ENCODE results near the gene PDE4DIP.
"Not testable (repeated sequence)": the region's sequence is repeated elsewhere in the genome, so short reads cannot be mapped to it uniquely, and the experiment has no call there.

The PDE4DIP gene

GRCh38 chr1:148844220-148844619 lies at the start of gene PDE4DIP:
Gene PDE4DIP (plus strand): TSS chr1:148844428. CDS start chr1:148844775, 347 bp downstream.
- not testable (repeated sequence) for H3K4me3 ChIP-seq (ENCODE audit: low read length); H3K27ac ChIP-seq (ENCODE audit: low read length); H3K27me3 ChIP-seq (ENCODE audit: control insufficient read depth, insufficient read depth, low read length); H3K9me3 ChIP-seq (ENCODE audit: control insufficient read depth, insufficient read depth, low read length); H3K36me3 ChIP-seq (ENCODE audit: control insufficient read depth, insufficient read depth, low read length); H3K4me1 ChIP-seq (ENCODE audit: control insufficient read depth, insufficient read depth, low read length); DNase-seq (ENCODE audit: low read depth, low spot score)
- WGBS (ENCODE audit: insufficient coverage, insufficient read length): no CpG with 5 or more reads among the region's 36 CpGs

GRCh38 chr1:148808268-148808928 lies 35.8 kb upstream of the PDE4DIP start:
- H3K27me3 ChIP-seq (ENCODE audit: control insufficient read depth, insufficient read depth, low read length); H3K4me1 ChIP-seq (ENCODE audit: control insufficient read depth, insufficient read depth, low read length); DNase-seq (ENCODE audit: low read depth, low spot score); H3K36me3 ChIP-seq (ENCODE audit: control insufficient read depth, insufficient read depth, low read length); H3K27ac ChIP-seq (ENCODE audit: low read length); H3K4me3 ChIP-seq (ENCODE audit: low read length); H3K9me3 ChIP-seq (ENCODE audit: control insufficient read depth, insufficient read depth, low read length): not testable (repeated sequence)
- no CpG with 5 or more reads among the region's 50 CpGs for WGBS (ENCODE audit: insufficient coverage, insufficient read length)

- not testable (repeated sequence) for DNase-seq (ENCODE audit: low read depth, low spot score); H3K27me3 ChIP-seq (ENCODE audit: control insufficient read depth, insufficient read depth, low read length); H3K4me3 ChIP-seq (ENCODE audit: low read length); H3K27ac ChIP-seq (ENCODE audit: low read length); H3K36me3 ChIP-seq (ENCODE audit: control insufficient read depth, insufficient read depth, low read length); H3K4me1 ChIP-seq (ENCODE audit: control insufficient read depth, insufficient read depth, low read length); H3K9me3 ChIP-seq (ENCODE audit: control insufficient read depth, insufficient read depth, low read length)
- no CpG with 5 or more reads among the region's 6 CpGs for WGBS (ENCODE audit: insufficient coverage, insufficient read length)
Measured at GRCh38 chr1:148808929-148809283, 35.3 kb upstream of the PDE4DIP start.

GRCh38 chr1:148822180-148822579 lies 22.0 kb upstream of the PDE4DIP start:
- H3K27ac ChIP-seq (ENCODE audit: low read length); DNase-seq (ENCODE audit: low read depth, low spot score); H3K4me1 ChIP-seq (ENCODE audit: control insufficient read depth, insufficient read depth, low read length); H3K4me3 ChIP-seq (ENCODE audit: low read length); H3K9me3 ChIP-seq (ENCODE audit: control insufficient read depth, insufficient read depth, low read length); H3K36me3 ChIP-seq (ENCODE audit: control insufficient read depth, insufficient read depth, low read length); H3K27me3 ChIP-seq (ENCODE audit: control insufficient read depth, insufficient read depth, low read length): not testable (repeated sequence)
- no CpG with 5 or more reads among the region's 7 CpGs for WGBS (ENCODE audit: insufficient coverage, insufficient read length)

- not testable (repeated sequence) for H3K27ac ChIP-seq (ENCODE audit: low read length); H3K4me1 ChIP-seq (ENCODE audit: control insufficient read depth, insufficient read depth, low read length); H3K4me3 ChIP-seq (ENCODE audit: low read length); DNase-seq (ENCODE audit: low read depth, low spot score); H3K36me3 ChIP-seq (ENCODE audit: control insufficient read depth, insufficient read depth, low read length); H3K27me3 ChIP-seq (ENCODE audit: control insufficient read depth, insufficient read depth, low read length); H3K9me3 ChIP-seq (ENCODE audit: control insufficient read depth, insufficient read depth, low read length)
- no CpG with 5 or more reads among the region's 2 CpGs for WGBS (ENCODE audit: insufficient coverage, insufficient read length)
Measured at GRCh38 chr1:148823822-148824221, 20.4 kb upstream of the PDE4DIP start.

- H3K9me3 ChIP-seq (ENCODE audit: control insufficient read depth, insufficient read depth, low read length); DNase-seq (ENCODE audit: low read depth, low spot score); H3K27ac ChIP-seq (ENCODE audit: low read length); H3K4me1 ChIP-seq (ENCODE audit: control insufficient read depth, insufficient read depth, low read length); H3K4me3 ChIP-seq (ENCODE audit: low read length); H3K36me3 ChIP-seq (ENCODE audit: control insufficient read depth, insufficient read depth, low read length); H3K27me3 ChIP-seq (ENCODE audit: control insufficient read depth, insufficient read depth, low read length): not testable (repeated sequence)
- no CpG with 5 or more reads among the region's 2 CpGs for WGBS (ENCODE audit: insufficient coverage, insufficient read length)
Measured at GRCh38 chr1:148825029-148825428, 19.2 kb upstream of the PDE4DIP start.

GRCh38 chr1:148828531-148828930 lies 15.7 kb upstream of the PDE4DIP start:
- not testable (repeated sequence) for H3K9me3 ChIP-seq (ENCODE audit: control insufficient read depth, insufficient read depth, low read length); H3K27ac ChIP-seq (ENCODE audit: low read length); H3K27me3 ChIP-seq (ENCODE audit: control insufficient read depth, insufficient read depth, low read length); H3K36me3 ChIP-seq (ENCODE audit: control insufficient read depth, insufficient read depth, low read length); H3K4me1 ChIP-seq (ENCODE audit: control insufficient read depth, insufficient read depth, low read length); H3K4me3 ChIP-seq (ENCODE audit: low read length); DNase-seq (ENCODE audit: low read depth, low spot score)
- no CpG with 5 or more reads among the region's 2 CpGs for WGBS (ENCODE audit: insufficient coverage, insufficient read length)

GRCh38 chr1:148828962-148829361 lies 15.3 kb upstream of the PDE4DIP start:
- not testable (repeated sequence) for H3K36me3 ChIP-seq (ENCODE audit: control insufficient read depth, insufficient read depth, low read length); H3K4me3 ChIP-seq (ENCODE audit: low read length); H3K9me3 ChIP-seq (ENCODE audit: control insufficient read depth, insufficient read depth, low read length); H3K27me3 ChIP-seq (ENCODE audit: control insufficient read depth, insufficient read depth, low read length); H3K27ac ChIP-seq (ENCODE audit: low read length); DNase-seq (ENCODE audit: low read depth, low spot score); H3K4me1 ChIP-seq (ENCODE audit: control insufficient read depth, insufficient read depth, low read length)

- DNase-seq (ENCODE audit: low read depth, low spot score); H3K36me3 ChIP-seq (ENCODE audit: control insufficient read depth, insufficient read depth, low read length); H3K27me3 ChIP-seq (ENCODE audit: control insufficient read depth, insufficient read depth, low read length); H3K4me1 ChIP-seq (ENCODE audit: control insufficient read depth, insufficient read depth, low read length); H3K27ac ChIP-seq (ENCODE audit: low read length); H3K4me3 ChIP-seq (ENCODE audit: low read length); H3K9me3 ChIP-seq (ENCODE audit: control insufficient read depth, insufficient read depth, low read length): not testable (repeated sequence)
- no CpG with 5 or more reads among the region's 3 CpGs for WGBS (ENCODE audit: insufficient coverage, insufficient read length)
Measured at GRCh38 chr1:148829365-148829764, 14.9 kb upstream of the PDE4DIP start.

- H3K27me3 ChIP-seq (ENCODE audit: control insufficient read depth, insufficient read depth, low read length); H3K4me1 ChIP-seq (ENCODE audit: control insufficient read depth, insufficient read depth, low read length); H3K27ac ChIP-seq (ENCODE audit: low read length); H3K4me3 ChIP-seq (ENCODE audit: low read length); H3K9me3 ChIP-seq (ENCODE audit: control insufficient read depth, insufficient read depth, low read length); DNase-seq (ENCODE audit: low read depth, low spot score); H3K36me3 ChIP-seq (ENCODE audit: control insufficient read depth, insufficient read depth, low read length): not testable (repeated sequence)
- WGBS (ENCODE audit: insufficient coverage, insufficient read length): no CpG with 5 or more reads among the region's 1 CpG
Measured at GRCh38 chr1:148841262-148841661, 3.0 kb upstream of the PDE4DIP start.

- DNase-seq (ENCODE audit: low read depth, low spot score); H3K27me3 ChIP-seq (ENCODE audit: control insufficient read depth, insufficient read depth, low read length); H3K9me3 ChIP-seq (ENCODE audit: control insufficient read depth, insufficient read depth, low read length); H3K36me3 ChIP-seq (ENCODE audit: control insufficient read depth, insufficient read depth, low read length); H3K27ac ChIP-seq (ENCODE audit: low read length); H3K4me3 ChIP-seq (ENCODE audit: low read length); H3K4me1 ChIP-seq (ENCODE audit: control insufficient read depth, insufficient read depth, low read length): not testable (repeated sequence)
- WGBS (ENCODE audit: insufficient coverage, insufficient read length): no CpG with 5 or more reads among the region's 14 CpGs
Measured at GRCh38 chr1:148844651-148845050, 423 bp downstream of the PDE4DIP start.

All from iPS DF 6.9 (cell line).